ENCODE results near the gene ODF4. TPM values are rescaled to one million over a fixed set of nuclear protein-coding genes. Genes with fewer than 3 reads are reported as not detected.

ODF4 gene
- total RNA-seq, 1 experiment from 2014 or later, result not detected

GRCh38 chr17:8387914-8388651 is 48.4 kb downstream of the ODF4 start:
- ChIA-PET CTCF (interaction anchor here (0.7 kb wide), 1 partner anchor 294 kb away, joined by 4 read pairs; no protein-coding TSS in a partner anchor), POLR2A (ENCODE audit: low non-redundant PET) (no interaction called here)
- Histone ChIP-seq H3K9me3 (ENCODE audit: low read depth, low read length, poor library complexity, severe bottlenecking) (no peaks in the 10 kb centered on the region), H3K27me3 (replicated peaks; ENCODE audit: insufficient read depth, low read depth, low read length, poor library complexity) (no peaks in the 10 kb centered on the region), H3K4me3 (ENCODE audit: low read depth, low read length, poor library complexity, severe bottlenecking) (no peak overlapping the region), H3K36me3 (ENCODE audit: insufficient read depth, low read length, poor library complexity, severe bottlenecking) (no peaks in the 10 kb centered on the region), H3K27ac (ENCODE audit: low read depth, low read length, poor library complexity, severe bottlenecking) (no peak overlapping the region), H3K4me1 (ENCODE audit: insufficient read depth, low read length, poor library complexity, severe bottlenecking) (peaks cover 3% of the 10 kb centered on the region)
- intact Hi-C loops (cut with micrococcal nuclease; ENCODE audit: unreplicated experiment), result no loop called here
- DNase-seq (ENCODE audit: low spot score), result no peak
- BruUV-seq (replicated peaks), result no TSS peak
- TF ChIP-seq, protein P1, sequence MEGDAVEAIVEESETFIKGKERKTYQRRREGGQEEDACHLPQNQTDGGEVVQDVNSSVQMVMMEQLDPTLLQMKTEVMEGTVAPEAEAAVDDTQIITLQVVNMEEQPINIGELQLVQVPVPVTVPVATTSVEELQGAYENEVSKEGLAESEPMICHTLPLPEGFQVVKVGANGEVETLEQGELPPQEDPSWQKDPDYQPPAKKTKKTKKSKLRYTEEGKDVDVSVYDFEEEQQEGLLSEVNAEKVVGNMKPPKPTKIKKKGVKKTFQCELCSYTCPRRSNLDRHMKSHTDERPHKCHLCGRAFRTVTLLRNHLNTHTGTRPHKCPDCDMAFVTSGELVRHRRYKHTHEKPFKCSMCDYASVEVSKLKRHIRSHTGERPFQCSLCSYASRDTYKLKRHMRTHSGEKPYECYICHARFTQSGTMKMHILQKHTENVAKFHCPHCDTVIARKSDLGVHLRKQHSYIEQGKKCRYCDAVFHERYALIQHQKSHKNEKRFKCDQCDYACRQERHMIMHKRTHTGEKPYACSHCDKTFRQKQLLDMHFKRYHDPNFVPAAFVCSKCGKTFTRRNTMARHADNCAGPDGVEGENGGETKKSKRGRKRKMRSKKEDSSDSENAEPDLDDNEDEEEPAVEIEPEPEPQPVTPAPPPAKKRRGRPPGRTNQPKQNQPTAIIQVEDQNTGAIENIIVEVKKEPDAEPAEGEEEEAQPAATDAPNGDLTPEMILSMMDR (conservative IDR thresholded peaks at IDR 0.05; ENCODE audit: low read depth, low read length), result no peak
- no peak for TF ChIP-seq EZH2 (IDR thresholded peaks at IDR 0.05; ENCODE audit: borderline replicate concordance, low read depth, low read length, poor library complexity, severe bottlenecking)

DNA sequence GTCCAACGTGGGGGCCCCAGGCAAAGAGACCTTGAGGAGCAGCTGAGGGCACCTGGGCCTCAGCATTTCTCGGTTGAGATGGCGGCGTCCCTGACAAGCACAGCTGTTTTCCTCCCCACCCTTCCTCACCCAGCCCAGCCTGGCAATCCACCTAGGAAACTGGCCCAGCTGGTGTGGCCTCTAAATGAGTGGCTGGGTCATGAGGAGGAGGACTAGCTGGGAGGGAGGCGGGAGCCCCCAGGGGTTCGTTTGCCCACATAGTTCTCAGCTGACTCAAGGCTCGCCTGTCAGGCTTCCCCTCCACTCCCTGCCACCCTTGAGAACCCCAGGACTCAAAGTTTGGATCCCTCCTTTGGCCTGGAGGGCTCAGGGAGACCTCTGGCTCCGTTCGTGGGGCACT is 52.1 kb downstream of the ODF4 start:
- H3K27me3 ChIP-seq (replicated peaks; ENCODE audit: insufficient read depth, low read depth, low read length, poor library complexity), result peaks cover 22% of the 10 kb centered on the region
- CTCF ChIA-PET, result no interaction called here
- H3K4me3 ChIP-seq (ENCODE audit: low read depth, low read length, poor library complexity, severe bottlenecking), result no peak overlapping the region
- intact Hi-C loops (cut with micrococcal nuclease; ENCODE audit: unreplicated experiment), result no loop called here
- H3K9me3 ChIP-seq (ENCODE audit: low read depth, low read length, poor library complexity, severe bottlenecking), result no peaks in the 10 kb centered on the region
- BruUV-seq (replicated peaks), result no TSS peak
- POLR2A ChIA-PET (ENCODE audit: low non-redundant PET), result no interaction called here
- no peak overlapping the region for H3K27ac ChIP-seq (ENCODE audit: low read depth, low read length, poor library complexity, severe bottlenecking)
- no peaks in the 10 kb centered on the region for H3K4me1 ChIP-seq (ENCODE audit: insufficient read depth, low read length, poor library complexity, severe bottlenecking)
- no peaks in the 10 kb centered on the region for H3K36me3 ChIP-seq (ENCODE audit: insufficient read depth, low read length, poor library complexity, severe bottlenecking)
- no peak for DNase-seq (ENCODE audit: low spot score)
- TF ChIP-seq, protein P1 (conservative IDR thresholded peaks at IDR 0.05; ENCODE audit: low read depth, low read length), result no peak
- TF ChIP-seq EZH2 (IDR thresholded peaks at IDR 0.05; ENCODE audit: borderline replicate concordance, low read depth, low read length, poor library complexity, severe bottlenecking), result no peak

GRCh38 chr17:8392274-8392673 is 52.6 kb downstream of the ODF4 start:
- intact Hi-C loops (cut with micrococcal nuclease; ENCODE audit: unreplicated experiment), result no loop called here
- CTCF ChIA-PET, result no interaction called here
- TF ChIP-seq EZH2 (IDR thresholded peaks at IDR 0.05; ENCODE audit: borderline replicate concordance, low read depth, low read length, poor library complexity, severe bottlenecking), result no peak
- TF ChIP-seq, protein P1 (conservative IDR thresholded peaks at IDR 0.05; ENCODE audit: low read depth, low read length), result no peak

More at GRCh38 chr17:8392274-8392673, 52.6 kb downstream of the ODF4 start:
- no peak overlapping the region for H3K27ac ChIP-seq (ENCODE audit: low read depth, low read length, poor library complexity, severe bottlenecking)
- H3K4me3 ChIP-seq (ENCODE audit: low read depth, low read length, poor library complexity, severe bottlenecking), result no peak overlapping the region
- no peaks in the 10 kb centered on the region for H3K9me3 ChIP-seq (ENCODE audit: low read depth, low read length, poor library complexity, severe bottlenecking)
- H3K36me3 ChIP-seq (ENCODE audit: insufficient read depth, low read length, poor library complexity, severe bottlenecking), result no peaks in the 10 kb centered on the region
- no TSS peak for BruUV-seq (replicated peaks)
- no peak for DNase-seq (ENCODE audit: low spot score)
- POLR2A ChIA-PET (ENCODE audit: low non-redundant PET), result no interaction called here
- peaks cover 28% of the 10 kb centered on the region for H3K27me3 ChIP-seq (replicated peaks; ENCODE audit: insufficient read depth, low read depth, low read length, poor library complexity)
- no peaks in the 10 kb centered on the region for H3K4me1 ChIP-seq (ENCODE audit: insufficient read depth, low read length, poor library complexity, severe bottlenecking)
